Measurements from ENCODE around the gene IL37.
"Not testable (repeated sequence)": the region's sequence is repeated elsewhere in the genome, so short reads cannot be mapped to it uniquely, and the experiment has no call there.

Gene IL37

DNA sequence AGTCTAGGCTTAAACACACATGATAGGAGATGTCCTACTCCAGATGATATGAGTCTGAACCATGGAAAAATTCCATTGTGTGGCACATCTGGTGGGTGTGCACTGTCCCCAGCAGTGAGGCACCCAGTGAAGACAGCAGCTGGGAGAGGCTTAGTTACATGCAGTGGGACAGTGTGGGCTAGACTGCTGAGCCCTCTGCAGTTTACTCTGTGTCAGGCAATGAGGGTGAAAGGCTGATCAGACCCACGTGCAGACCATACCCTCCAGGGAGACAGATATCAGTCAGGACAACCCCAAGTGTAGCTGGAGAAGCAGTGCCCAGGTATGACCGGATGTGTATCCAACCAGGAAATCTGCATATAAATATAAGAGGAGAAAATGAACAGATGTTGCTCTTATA, 13.4 kb downstream of the IL37 start:
- H3K4me3 ChIP-seq (ENCODE audit: low read depth, low read length): no peak overlapping the region
- H3K27me3 ChIP-seq: no peaks in the 10 kb centered on the region
- no peaks in the 10 kb centered on the region for H3K36me3 ChIP-seq
- no peaks in the 10 kb centered on the region for H3K4me1 ChIP-seq
- TF ChIP-seq, protein P1, sequence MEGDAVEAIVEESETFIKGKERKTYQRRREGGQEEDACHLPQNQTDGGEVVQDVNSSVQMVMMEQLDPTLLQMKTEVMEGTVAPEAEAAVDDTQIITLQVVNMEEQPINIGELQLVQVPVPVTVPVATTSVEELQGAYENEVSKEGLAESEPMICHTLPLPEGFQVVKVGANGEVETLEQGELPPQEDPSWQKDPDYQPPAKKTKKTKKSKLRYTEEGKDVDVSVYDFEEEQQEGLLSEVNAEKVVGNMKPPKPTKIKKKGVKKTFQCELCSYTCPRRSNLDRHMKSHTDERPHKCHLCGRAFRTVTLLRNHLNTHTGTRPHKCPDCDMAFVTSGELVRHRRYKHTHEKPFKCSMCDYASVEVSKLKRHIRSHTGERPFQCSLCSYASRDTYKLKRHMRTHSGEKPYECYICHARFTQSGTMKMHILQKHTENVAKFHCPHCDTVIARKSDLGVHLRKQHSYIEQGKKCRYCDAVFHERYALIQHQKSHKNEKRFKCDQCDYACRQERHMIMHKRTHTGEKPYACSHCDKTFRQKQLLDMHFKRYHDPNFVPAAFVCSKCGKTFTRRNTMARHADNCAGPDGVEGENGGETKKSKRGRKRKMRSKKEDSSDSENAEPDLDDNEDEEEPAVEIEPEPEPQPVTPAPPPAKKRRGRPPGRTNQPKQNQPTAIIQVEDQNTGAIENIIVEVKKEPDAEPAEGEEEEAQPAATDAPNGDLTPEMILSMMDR (IDR thresholded peaks at IDR 0.05; ENCODE audit: low read depth, low read length): no peak
- DNase-seq: no peak
- H3K9me3 ChIP-seq: no peaks in the 10 kb centered on the region

DNA sequence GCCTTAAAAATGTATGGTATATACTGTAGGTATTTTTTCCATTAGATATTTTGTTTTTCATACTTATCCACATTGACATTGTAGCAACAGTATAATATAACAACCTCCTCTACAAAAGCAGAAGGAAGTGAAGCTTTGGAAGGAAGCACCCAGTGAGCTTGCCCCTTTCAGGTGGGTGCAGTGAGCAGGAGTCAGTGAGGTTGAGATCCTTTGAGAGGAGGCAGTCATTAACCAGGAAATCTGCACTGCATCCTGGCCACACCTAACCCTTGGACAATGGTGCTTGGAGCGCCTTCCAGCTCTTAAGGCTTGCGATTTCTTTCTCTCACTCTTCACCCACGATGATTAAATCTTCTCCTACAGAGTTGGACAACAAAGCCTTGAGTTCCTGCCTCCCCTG, 13.9 kb downstream of the IL37 start:
- TF ChIP-seq, protein P1 (IDR thresholded peaks at IDR 0.05; ENCODE audit: low read depth, low read length): no peak
- Histone ChIP-seq H3K36me3 (no peaks in the 10 kb centered on the region), H3K4me3 (ENCODE audit: low read depth, low read length) (no peak overlapping the region), H3K4me1 (no peaks in the 10 kb centered on the region), H3K9me3 (no peaks in the 10 kb centered on the region), H3K27me3 (no peaks in the 10 kb centered on the region)
- DNase-seq: no peak

GRCh38 chr2:112926707-112927106, 15.7 kb downstream of the IL37 start:
- DNase-seq: no peak
- Histone ChIP-seq H3K9me3 (no peaks in the 10 kb centered on the region), H3K27me3 (no peaks in the 10 kb centered on the region), H3K4me1 (no peaks in the 10 kb centered on the region), H3K4me3 (ENCODE audit: low read depth, low read length) (no peak overlapping the region), H3K36me3 (no peaks in the 10 kb centered on the region)
- TF ChIP-seq, protein P1 (IDR thresholded peaks at IDR 0.05; ENCODE audit: low read depth, low read length): no peak

GRCh38 chr2:112927745-112928144, 16.8 kb downstream of the IL37 start:
- no peaks in the 10 kb centered on the region for H3K9me3 ChIP-seq
- no peak for DNase-seq
- H3K4me3 ChIP-seq (ENCODE audit: low read depth, low read length): no peak overlapping the region
- H3K4me1 ChIP-seq: no peaks in the 10 kb centered on the region
- H3K27me3 ChIP-seq: no peaks in the 10 kb centered on the region
- no peaks in the 10 kb centered on the region for H3K36me3 ChIP-seq
- TF ChIP-seq, protein P1 (IDR thresholded peaks at IDR 0.05; ENCODE audit: low read depth, low read length): no peak

DNA sequence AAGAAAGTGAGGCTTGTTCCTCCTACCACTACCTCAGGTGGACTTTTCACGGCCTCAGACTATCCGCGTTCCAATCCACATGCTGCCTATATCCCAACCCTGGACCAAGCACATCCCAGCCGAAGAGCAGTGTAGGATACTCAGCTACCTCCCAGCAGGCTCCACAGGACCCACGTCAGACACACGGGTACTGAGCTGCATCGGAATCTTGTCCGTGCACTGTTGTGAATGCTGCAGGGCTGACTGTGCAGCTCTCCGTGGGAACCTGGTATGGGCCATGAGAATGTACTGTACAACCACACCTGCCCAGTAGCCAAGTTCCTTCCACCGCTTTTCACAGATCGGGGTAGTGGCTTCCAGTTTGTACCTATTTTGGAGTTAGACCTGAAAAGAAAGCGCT, 22.3 kb downstream of the IL37 start:
- Histone ChIP-seq H3K4me3 (ENCODE audit: low read depth, low read length) (no peak overlapping the region), H3K27me3 (no peaks in the 10 kb centered on the region), H3K36me3 (no peaks in the 10 kb centered on the region), H3K9me3 (no peaks in the 10 kb centered on the region), H3K4me1 (no peaks in the 10 kb centered on the region)
- DNase-seq: no peak
- TF ChIP-seq, protein P1 (IDR thresholded peaks at IDR 0.05; ENCODE audit: low read depth, low read length): no peak

DNA sequence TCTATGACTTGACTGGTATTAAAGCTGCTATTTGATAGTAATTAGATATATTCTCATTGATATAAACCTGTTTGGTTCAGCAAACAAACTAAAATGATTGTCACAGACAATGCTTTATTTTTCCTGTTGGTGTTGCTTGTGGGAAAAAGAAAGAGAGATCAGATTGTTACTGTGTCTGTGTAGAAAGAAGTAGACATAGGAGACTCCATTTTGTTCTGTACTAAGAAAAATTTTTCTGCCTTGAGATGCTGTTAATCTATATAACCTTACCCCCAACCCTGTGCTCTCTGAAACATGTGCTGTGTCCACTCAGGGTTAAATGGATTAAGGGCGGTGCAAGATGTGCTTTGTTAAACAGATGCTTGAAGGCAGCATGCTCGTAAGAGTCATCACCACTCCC, 23.2 kb downstream of the IL37 start:
- H3K4me3 ChIP-seq (ENCODE audit: low read depth, low read length); H3K27me3 ChIP-seq; H3K9me3 ChIP-seq; DNase-seq; H3K36me3 ChIP-seq; H3K4me1 ChIP-seq: not testable (repeated sequence)

DNA sequence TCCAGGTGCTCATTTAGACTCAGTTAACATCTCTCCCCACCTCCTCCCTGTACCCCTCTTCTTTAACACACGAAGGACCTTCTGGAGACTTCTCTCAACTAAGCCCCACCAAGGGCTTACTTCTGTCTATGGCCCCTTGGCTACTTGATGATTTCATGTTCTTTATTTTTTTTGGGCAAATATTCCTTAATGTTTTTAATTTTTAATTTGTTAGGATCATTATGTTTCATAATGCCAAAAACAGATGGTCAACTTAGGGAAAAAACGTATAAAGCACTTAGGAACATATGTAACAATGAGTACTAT, 25.9 kb downstream of the IL37 start:
- no peak for DNase-seq
- Histone ChIP-seq H3K4me3 (ENCODE audit: low read depth, low read length) (no peak overlapping the region), H3K27me3 (no peaks in the 10 kb centered on the region), H3K4me1 (no peaks in the 10 kb centered on the region), H3K9me3 (no peaks in the 10 kb centered on the region), H3K36me3 (no peaks in the 10 kb centered on the region)
- TF ChIP-seq, protein P1 (IDR thresholded peaks at IDR 0.05; ENCODE audit: low read depth, low read length): no peak
